Activated CD4-positive, alpha-beta memory T cell treated with anti-CD3 and anti-CD28 coated beads, Interleukin-2, amount 10 ng/mL, durations not matched to agents 7 days and 5 days (primary cell): ENCODE measurements around the gene FSTL5. TPM values are rescaled to one million over a fixed set of nuclear protein-coding genes. Genes with fewer than 3 reads are reported as not detected.

ENCODE experiments used
- CTCF ChIA-PET: fragments of 350-600 bp; sonication (Branson Sonifier 250); formaldehyde crosslinking; loops from one replicate; lab custom pipeline; 2021; ENCODE audit warnings: antibody characterized with exemption, inconsistent platforms; lab: Charles Lee
- POLR2A ChIA-PET: fragments of 350-600 bp; sonication (Branson Sonifier 250); formaldehyde crosslinking; loops from one replicate; lab custom pipeline; 2021; ENCODE audit warnings: antibody characterized with exemption; lab: Charles Lee
- DNase-seq: peaks from one replicate; pipeline ENCODE4 v3.0.0-alpha.2; 2020
- H3K27ac Mint-ChIP-seq: one replicate; pipeline ENCODE4 v1.8.0; 2021; ENCODE audit warnings: mild to moderate bottlenecking, mixed read lengths
- H3K27me3 Mint-ChIP-seq: one replicate; pipeline ENCODE4 v1.8.0; 2021; ENCODE audit warnings: mixed read lengths
- H3K36me3 Mint-ChIP-seq: one replicate; pipeline ENCODE4 v1.8.0; 2021; ENCODE audit warnings: low read depth, mixed read lengths
- H3K4me1 Mint-ChIP-seq: one replicate; pipeline ENCODE4 v1.8.0; 2021; ENCODE audit warnings: mixed read lengths
- H3K4me3 Mint-ChIP-seq: one replicate; pipeline ENCODE4 v1.8.0; 2021; ENCODE audit warnings: mild to moderate bottlenecking, mixed read lengths
- H3K9me3 Mint-ChIP-seq: one replicate; pipeline ENCODE4 v1.8.0; 2021; ENCODE audit warnings: mixed read lengths
- total RNA-seq, 2 experiments: library from RNA; stranded (reverse); gene quantifications; one replicate each; pipeline ENCODE4 v1.2.3, GENCODE V29; 2021

FSTL5 gene
- total RNA-seq, 2 experiments from 2014 or later: not detected

DNA sequence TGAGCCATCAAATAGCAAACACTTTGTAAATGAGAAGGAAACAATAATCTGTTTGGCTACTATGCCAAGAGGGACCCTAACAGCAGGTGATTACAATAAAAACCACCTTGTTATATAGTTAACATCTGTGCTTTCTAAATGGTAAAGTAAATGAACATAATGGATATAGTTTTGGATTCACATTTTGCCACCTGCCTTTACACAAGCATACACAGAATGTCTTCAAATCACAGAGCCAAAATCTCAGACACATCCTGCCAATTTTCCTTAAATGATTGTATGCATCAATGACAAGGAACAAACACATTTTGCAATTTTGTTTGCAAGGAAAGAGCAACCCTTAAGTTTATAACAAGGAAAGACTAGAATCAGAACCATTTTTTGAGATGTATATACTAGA is 334.2 kb downstream of the FSTL5 start:
- Mint-ChIP-seq H3K27me3 (no peaks in the 10 kb centered on the region), H3K36me3 (no peaks in the 10 kb centered on the region), H3K9me3 (no peaks in the 10 kb centered on the region), H3K4me1 (no peaks in the 10 kb centered on the region), H3K4me3 (no peak overlapping the region), H3K27ac (no peak overlapping the region)
- no peak for DNase-seq
- POLR2A ChIA-PET: no interaction called here
- CTCF ChIA-PET: no interaction called here

DNA sequence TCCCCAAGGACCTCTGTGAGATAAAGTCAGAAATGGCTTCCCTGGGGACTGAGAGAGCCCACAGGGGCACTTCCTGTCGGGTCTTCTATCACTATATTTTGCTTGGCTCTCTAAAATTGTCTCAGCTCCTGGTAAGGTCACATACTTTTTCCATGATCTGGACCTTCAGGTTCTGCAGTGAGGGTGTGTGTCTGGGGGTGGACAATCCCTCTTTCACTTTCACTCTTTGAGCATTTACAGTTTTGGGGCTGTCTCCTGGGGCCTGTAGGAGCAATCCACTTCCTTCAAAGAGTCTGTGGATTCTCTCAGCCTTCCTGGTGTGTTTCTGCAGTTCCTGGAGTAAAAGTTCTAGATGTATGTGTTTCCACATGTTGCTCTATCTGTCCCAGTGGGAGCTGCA is 335.7 kb downstream of the FSTL5 start:
- Mint-ChIP-seq H3K36me3 (no peaks in the 10 kb centered on the region), H3K4me1 (no peaks in the 10 kb centered on the region), H3K4me3 (no peak overlapping the region), H3K9me3 (no peaks in the 10 kb centered on the region), H3K27me3 (no peaks in the 10 kb centered on the region), H3K27ac (no peak overlapping the region)
- DNase-seq: no peak
- POLR2A ChIA-PET: no interaction called here
- CTCF ChIA-PET: no interaction called here

DNA sequence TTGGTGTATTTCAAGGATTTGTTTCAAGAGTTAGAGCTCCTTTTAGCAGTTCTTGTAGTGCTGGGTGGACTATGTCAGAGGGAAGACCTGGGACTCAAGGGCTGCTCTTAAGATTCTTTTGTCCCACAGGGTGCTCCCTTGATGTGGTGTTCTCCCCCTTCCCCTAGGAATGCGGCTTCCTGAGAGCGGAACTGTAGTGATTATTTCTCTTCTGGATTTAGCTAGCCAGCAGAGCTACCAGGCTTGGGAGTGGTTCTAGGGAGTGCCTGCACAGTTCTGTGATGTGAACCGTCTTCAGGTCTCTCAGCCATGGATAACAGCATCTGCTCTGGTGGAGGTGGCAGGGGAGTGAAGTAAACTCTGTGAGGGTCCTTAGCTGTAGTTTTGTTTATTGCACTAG is 336.8 kb downstream of the FSTL5 start:
- CTCF ChIA-PET: no interaction called here
- Mint-ChIP-seq H3K36me3 (no peaks in the 10 kb centered on the region), H3K4me1 (no peaks in the 10 kb centered on the region), H3K9me3 (no peaks in the 10 kb centered on the region), H3K27ac (no peak overlapping the region), H3K4me3 (no peak overlapping the region), H3K27me3 (no peaks in the 10 kb centered on the region)
- DNase-seq: no peak
- POLR2A ChIA-PET: no interaction called here

DNA sequence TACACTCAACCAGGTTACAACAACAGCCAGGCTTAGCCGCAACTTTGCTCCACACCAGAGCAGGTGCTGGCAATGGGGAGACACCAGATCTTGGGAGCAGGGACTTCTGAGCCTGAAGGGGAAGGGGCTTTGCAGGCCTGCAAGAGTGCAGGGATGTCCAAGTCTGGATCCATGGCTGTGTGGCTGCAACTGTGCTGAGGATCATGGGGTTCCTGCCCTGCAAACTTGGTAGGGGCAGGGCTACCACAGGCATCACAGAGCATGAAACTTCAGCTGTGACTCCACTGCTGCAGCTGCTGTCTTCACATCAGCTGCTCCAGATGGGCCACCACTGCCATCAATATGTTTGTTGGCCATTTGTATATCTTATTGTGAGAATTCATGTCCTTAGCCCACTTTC is 340.4 kb downstream of the FSTL5 start:
- no peaks in the 10 kb centered on the region for H3K4me1 Mint-ChIP-seq
- H3K27ac Mint-ChIP-seq: no peak overlapping the region
- CTCF ChIA-PET: no interaction called here

DNA sequence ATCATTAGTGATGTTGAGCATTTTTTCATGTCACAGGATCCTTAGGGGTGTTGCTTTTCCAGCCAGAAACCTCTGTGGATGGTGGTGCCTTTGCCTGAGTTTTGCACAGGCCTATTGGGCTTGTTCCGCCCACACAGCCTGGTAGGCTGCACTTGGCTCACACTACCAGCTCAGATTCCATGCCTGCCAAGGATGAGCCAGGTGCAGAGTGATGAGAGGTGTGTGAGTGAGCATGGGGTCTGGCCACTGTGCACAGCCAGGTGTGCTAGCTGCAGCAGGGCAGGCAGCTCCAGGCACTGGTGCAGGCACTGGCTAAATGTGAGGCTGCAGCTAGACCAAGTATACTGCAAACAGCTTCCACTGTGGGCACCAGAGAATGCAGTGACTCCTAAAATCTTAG is 341.6 kb downstream of the FSTL5 start:
- Mint-ChIP-seq H3K4me3 (no peak overlapping the region), H3K9me3 (no peaks in the 10 kb centered on the region), H3K36me3 (no peaks in the 10 kb centered on the region), H3K27ac (no peak overlapping the region), H3K27me3 (no peaks in the 10 kb centered on the region), H3K4me1 (no peaks in the 10 kb centered on the region)
- no peak for DNase-seq
- ChIA-PET CTCF (no interaction called here), POLR2A (no interaction called here)

More for the DNA sequence above, 340.4 kb downstream of the FSTL5 start:
- POLR2A ChIA-PET: no interaction called here
- DNase-seq: no peak
- Mint-ChIP-seq H3K4me3 (no peak overlapping the region), H3K36me3 (no peaks in the 10 kb centered on the region), H3K27me3 (no peaks in the 10 kb centered on the region), H3K9me3 (no peaks in the 10 kb centered on the region)

DNA sequence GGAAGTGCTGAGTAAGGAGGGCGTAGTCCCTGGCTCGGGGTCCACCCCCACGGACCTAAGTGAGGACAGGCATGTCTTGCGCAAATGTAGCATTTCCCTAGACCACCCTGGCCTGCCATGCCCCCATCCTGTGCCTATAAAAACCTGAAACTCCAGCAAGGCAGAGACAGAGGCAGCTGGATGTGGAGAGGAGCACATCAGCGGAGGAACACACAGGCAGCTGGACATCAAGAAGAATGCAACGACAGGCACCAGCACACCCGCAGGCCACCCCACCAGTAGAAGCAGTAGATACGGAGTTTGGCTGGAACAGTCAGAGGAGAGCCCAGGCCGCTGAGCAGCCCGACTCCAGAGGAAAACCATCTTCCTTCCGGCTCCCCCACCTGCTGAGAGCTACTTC is 345.9 kb downstream of the FSTL5 start:
- H3K36me3 Mint-ChIP-seq: no peaks in the 10 kb centered on the region
- POLR2A ChIA-PET: no interaction called here

DNA sequence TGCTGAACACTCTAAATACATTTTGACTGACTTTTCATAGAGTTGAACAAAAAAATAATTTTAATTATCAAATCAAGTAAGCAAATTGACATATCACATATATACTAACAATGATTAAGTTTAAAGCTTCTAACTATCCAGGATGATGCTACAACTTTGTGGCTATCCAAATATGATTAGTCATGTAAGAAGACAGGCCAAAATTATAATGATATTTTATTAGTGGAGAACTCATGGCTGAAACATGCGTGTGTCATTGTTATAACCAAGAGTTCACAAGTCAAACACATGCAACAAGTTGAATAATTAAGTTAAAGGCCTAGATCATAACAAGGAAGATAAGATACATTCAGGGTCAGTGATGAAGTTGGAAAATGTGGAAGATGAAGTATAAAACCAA is 346.8 kb downstream of the FSTL5 start:
- Mint-ChIP-seq H3K27ac (no peak overlapping the region), H3K36me3 (no peaks in the 10 kb centered on the region), H3K4me3 (no peak overlapping the region), H3K4me1 (no peaks in the 10 kb centered on the region), H3K27me3 (no peaks in the 10 kb centered on the region), H3K9me3 (no peaks in the 10 kb centered on the region)
- ChIA-PET POLR2A (no interaction called here), CTCF (no interaction called here)
- no peak for DNase-seq

More for the DNA sequence above, 345.9 kb downstream of the FSTL5 start:
- no peak overlapping the region for H3K27ac Mint-ChIP-seq
- CTCF ChIA-PET: no interaction called here
- no peak overlapping the region for H3K4me3 Mint-ChIP-seq
- no peaks in the 10 kb centered on the region for H3K4me1 Mint-ChIP-seq
- H3K9me3 Mint-ChIP-seq: no peaks in the 10 kb centered on the region
- H3K27me3 Mint-ChIP-seq: no peaks in the 10 kb centered on the region
- no peak for DNase-seq

DNA sequence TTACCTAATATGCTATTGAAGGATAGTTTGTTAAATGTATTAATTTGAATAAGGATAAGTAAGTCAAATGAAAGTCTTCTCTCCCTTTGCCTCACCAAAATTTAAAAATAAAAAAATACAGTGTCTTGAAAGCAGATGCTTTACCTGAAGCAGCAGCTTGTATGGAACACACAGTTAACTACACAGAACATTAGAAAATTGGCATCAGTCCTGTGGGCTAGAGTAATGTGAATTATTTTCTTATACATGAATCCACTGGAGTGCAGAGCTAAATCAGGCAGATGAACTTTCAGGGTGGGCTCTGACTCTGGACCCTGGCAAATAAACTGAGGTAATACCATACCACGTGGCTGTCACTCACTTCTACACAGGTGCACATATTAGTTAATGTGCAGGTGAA is 348.0 kb downstream of the FSTL5 start:
- POLR2A ChIA-PET: no interaction called here
- no peak overlapping the region for H3K4me3 Mint-ChIP-seq
- no peak for DNase-seq
- no peaks in the 10 kb centered on the region for H3K36me3 Mint-ChIP-seq
- no peak overlapping the region for H3K27ac Mint-ChIP-seq
- H3K27me3 Mint-ChIP-seq: no peaks in the 10 kb centered on the region
- CTCF ChIA-PET: no interaction called here
- H3K4me1 Mint-ChIP-seq: no peaks in the 10 kb centered on the region
- H3K9me3 Mint-ChIP-seq: no peaks in the 10 kb centered on the region

DNA sequence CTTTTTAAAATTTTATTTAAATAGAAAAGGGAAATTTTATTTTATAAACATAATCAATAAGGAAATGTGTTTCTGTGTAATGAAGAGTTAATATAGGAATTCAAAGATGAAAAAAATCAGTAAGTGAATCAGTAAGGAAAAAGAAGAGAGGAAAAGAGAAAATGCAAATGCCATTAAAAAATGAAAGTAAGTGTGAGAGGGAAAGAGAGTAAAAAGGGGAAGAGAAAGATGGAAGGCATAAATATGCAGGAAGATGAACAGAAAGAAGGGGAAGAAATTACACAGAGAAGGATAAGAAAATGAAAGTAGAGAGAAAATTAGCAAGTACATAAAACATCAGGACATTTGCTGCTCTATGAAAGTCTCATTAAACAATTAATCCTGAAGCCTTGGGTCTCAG is 349.9 kb downstream of the FSTL5 start:
- no peaks in the 10 kb centered on the region for H3K27me3 Mint-ChIP-seq
- H3K4me1 Mint-ChIP-seq: no peaks in the 10 kb centered on the region
- ChIA-PET POLR2A (no interaction called here), CTCF (no interaction called here)
- no peak overlapping the region for H3K4me3 Mint-ChIP-seq
- no peak for DNase-seq
- H3K27ac Mint-ChIP-seq: no peak overlapping the region
- no peaks in the 10 kb centered on the region for H3K9me3 Mint-ChIP-seq
- H3K36me3 Mint-ChIP-seq: no peaks in the 10 kb centered on the region

DNA sequence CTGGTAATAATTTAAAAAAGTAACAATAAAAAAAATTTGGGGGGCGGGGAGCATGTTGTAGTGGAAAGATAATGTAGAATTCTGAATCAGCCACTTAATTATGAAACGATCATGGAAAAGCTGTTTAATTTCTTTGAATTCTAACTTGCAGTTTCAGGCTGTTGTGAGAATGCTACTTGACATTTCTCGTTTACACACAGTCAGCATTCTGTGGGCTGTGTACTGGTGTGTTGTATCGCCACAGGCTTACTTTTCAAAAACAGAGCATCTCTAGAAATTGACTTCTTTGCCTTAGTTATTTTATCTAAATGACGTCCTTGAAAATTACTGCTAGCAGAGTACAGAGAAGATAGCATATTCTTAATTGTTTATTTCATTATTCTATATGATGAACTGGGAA is 350.4 kb downstream of the FSTL5 start:
- H3K9me3 Mint-ChIP-seq: no peaks in the 10 kb centered on the region
- no peak overlapping the region for H3K27ac Mint-ChIP-seq
- CTCF ChIA-PET: no interaction called here
- no peaks in the 10 kb centered on the region for H3K4me1 Mint-ChIP-seq
- no peak for DNase-seq
- no peaks in the 10 kb centered on the region for H3K36me3 Mint-ChIP-seq
- POLR2A ChIA-PET: no interaction called here
- H3K4me3 Mint-ChIP-seq: no peak overlapping the region
- no peaks in the 10 kb centered on the region for H3K27me3 Mint-ChIP-seq

DNA sequence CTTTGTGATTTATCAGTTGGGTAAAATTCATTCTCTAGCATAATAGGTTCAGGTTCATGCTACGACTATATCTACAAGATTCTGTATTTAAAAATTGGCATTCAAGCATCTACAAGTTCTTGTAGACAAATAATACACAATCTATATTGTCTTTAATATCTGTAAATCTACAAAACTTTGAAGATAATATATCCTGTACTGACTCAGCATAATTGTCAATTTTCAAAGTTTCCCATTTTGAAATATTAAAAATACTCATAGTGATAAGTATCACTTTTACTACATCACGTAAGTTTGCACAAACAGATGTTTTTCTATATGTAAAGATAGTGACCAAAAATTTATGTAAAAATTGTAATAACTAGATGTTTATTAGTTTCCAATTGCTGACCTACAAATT is 360.6 kb downstream of the FSTL5 start:
- H3K9me3 Mint-ChIP-seq: peaks cover 5% of the 10 kb centered on the region
- no peaks in the 10 kb centered on the region for H3K27me3 Mint-ChIP-seq
- CTCF ChIA-PET: no interaction called here
- H3K4me1 Mint-ChIP-seq: no peaks in the 10 kb centered on the region
- H3K4me3 Mint-ChIP-seq: no peak overlapping the region
- no peak overlapping the region for H3K27ac Mint-ChIP-seq
- POLR2A ChIA-PET: no interaction called here
- H3K36me3 Mint-ChIP-seq: no peaks in the 10 kb centered on the region
- DNase-seq: no peak

DNA sequence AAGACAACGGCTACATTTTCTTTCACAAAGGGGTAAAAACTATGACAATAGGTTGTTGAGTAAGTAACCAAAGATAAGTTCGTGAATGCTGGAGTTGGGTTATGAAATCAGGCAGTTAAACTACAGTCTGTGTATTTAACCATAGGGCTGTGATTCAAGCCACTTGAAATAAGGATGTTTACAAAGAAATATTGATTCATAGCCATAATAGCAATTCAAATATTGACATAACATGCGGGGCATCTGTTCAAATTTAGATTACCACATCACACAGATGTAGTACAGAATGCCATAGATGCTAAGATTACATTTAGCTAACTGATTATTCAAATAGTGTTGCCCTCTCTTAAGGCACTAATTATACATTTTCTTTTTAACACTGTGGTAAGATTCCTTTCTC is 364.1 kb downstream of the FSTL5 start:
- H3K27ac Mint-ChIP-seq: no peak overlapping the region
- ChIA-PET POLR2A (no interaction called here), CTCF (no interaction called here)
- no peaks in the 10 kb centered on the region for H3K27me3 Mint-ChIP-seq
- no peak overlapping the region for H3K4me3 Mint-ChIP-seq
- no peak for DNase-seq
- H3K4me1 Mint-ChIP-seq: no peaks in the 10 kb centered on the region
- H3K9me3 Mint-ChIP-seq: no peaks in the 10 kb centered on the region
- no peaks in the 10 kb centered on the region for H3K36me3 Mint-ChIP-seq

DNA sequence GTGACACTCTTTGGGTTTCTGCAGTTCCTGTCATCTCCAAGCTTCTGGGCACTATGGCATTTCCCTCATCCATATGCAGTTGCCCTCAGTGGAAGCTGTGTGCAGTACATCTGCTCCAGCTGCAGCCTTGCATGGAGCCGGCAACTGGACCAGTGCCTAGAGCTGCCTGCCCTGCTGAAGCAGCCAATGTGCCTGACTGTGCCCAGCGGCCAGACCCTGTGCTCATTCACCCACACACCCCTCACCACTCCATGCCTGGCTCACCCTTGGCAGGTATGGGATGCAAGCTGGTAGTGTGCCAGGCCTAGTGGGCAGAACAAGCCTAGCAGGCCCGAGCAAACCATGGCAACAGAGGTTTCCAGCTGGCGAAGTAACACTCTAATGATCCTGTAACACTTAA is 370.8 kb downstream of the FSTL5 start:
- Mint-ChIP-seq H3K4me1 (no peaks in the 10 kb centered on the region), H3K27me3 (no peaks in the 10 kb centered on the region), H3K36me3 (no peaks in the 10 kb centered on the region), H3K9me3 (peaks cover 3% of the 10 kb centered on the region), H3K27ac (no peak overlapping the region), H3K4me3 (no peak overlapping the region)
- CTCF ChIA-PET: no interaction called here
- DNase-seq: no peak
- POLR2A ChIA-PET: no interaction called here

DNA sequence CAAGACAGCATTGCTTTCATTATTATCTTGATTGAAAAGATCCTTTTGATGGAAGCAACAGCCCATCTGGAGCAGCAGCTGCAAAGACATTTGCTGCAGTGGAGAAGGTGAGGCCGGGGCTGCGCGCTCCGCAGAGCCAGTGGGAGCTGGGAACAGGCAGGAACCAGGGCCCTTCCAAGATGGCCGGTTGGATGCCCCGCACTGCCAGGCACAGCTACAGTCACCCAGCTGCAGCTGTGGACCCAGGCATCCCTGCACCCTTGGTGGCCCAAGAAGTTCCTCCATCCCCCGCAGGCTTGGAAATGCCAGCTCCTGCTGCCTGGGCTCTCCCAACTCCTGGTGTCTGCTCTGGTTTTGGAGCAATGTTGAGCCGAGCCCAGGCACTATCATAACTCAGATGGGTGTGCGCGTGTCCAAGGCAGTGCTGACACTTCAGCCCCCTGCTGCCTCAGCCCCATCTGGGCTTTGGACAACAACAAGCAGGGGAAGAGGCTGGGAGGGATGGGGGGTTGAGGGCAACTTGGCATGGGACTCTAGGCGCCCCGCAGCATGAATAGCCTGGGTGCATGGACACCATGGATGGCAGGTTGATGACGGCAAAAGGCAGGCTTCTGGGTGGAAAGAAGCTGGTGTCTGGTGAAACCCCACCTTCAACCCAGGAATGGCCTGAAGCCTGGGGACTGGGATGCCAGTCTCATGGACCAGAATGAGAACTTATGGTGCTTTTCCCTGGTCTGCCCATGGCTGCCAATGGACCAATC is 371.8 kb downstream of the FSTL5 start:
- Mint-ChIP-seq H3K4me1 (no peaks in the 10 kb centered on the region), H3K4me3 (no peak overlapping the region), H3K9me3 (peaks cover 3% of the 10 kb centered on the region), H3K36me3 (no peaks in the 10 kb centered on the region), H3K27ac (no peak overlapping the region), H3K27me3 (no peaks in the 10 kb centered on the region)
- no peak for DNase-seq
- ChIA-PET CTCF (no interaction called here), POLR2A (no interaction called here)
